Measurements from ENCODE around the gene ANKRD40. TPM values are rescaled to one million over a fixed set of nuclear protein-coding genes. Genes with fewer than 3 reads are reported as not detected.
A peak's percentile ranks its signal among the peaks of the same experiment; 100 is the strongest.

Gene ANKRD40
- total and polyA plus RNA-seq, 9 of the 15 experiments (the other 6 are each of a cell fraction or from before 2014, with no cell fraction given), result 9.0 to 28.9 (median 27.7) TPM

GRCh38 chr17:50666316-50666715 lies 41.4 kb downstream of the ANKRD40 start:
- Histone ChIP-seq H4K20me1 (replicated peaks; ENCODE audit: control insufficient read depth, insufficient read depth, low read length) (no peaks in the 10 kb centered on the region), H3K79me2 (ENCODE audit: control insufficient read depth, insufficient read depth, low read length) (no peaks in the 10 kb centered on the region), H2AFZ (ENCODE audit: low read depth, low read length) (no peak overlapping the region), H3K4me2 (ENCODE audit: insufficient read depth, low read length) (no peak overlapping the region), H3K9ac (ENCODE audit: insufficient read depth in 1 of 2, low read depth in 2 of 2, low read length in 2 of 2) (no peak overlapping the region), H3K9me3 (replicated peaks; ENCODE audit: control insufficient read depth, insufficient read depth, low read depth, low read length) (no peaks in the 10 kb centered on the region), H3K9me1 (ENCODE audit: control insufficient read depth, insufficient read depth, low read length) (peaks cover under 1% of the 10 kb centered on the region), H3K4me1 (replicated peaks in 1 of 2; ENCODE audit: control insufficient read depth in 2 of 2, insufficient read depth in 2 of 2, low read length in 2 of 2) (peaks cover 37 to 38% of the 10 kb centered on the region in 2 experiments), H3K4me3 (no peak overlapping the region), H3K36me3 (ENCODE audit: control insufficient read depth, insufficient read depth, low read length) (no peaks in the 10 kb centered on the region), H3K27me3 (ENCODE audit: control insufficient read depth in 2 of 2, insufficient read depth in 2 of 2, low read length in 2 of 2) (no peaks in the 10 kb centered on the region; a peak in 1 of 5 replicates), H3K27ac (ENCODE audit: extremely low read depth, low read depth, low read length) (no peak overlapping the region)
- POLR2A ChIA-PET, result interaction anchor here (1.1 kb wide), 1 partner anchor 13 kb away, joined by 3 read pairs; no protein-coding TSS in a partner anchor
- CTCF ChIA-PET (ENCODE audit: low intra/inter-chr PET ratio), result no interaction called here
- WGBS (ENCODE audit: insufficient coverage, low coverage, missing lambda C conversion rate), result 77% methylated on average over 8 of the region's 8 CpGs
- no TSS peak for BruUV-seq (replicated peaks)
- no peak for TF ChIP-seq SMARCA5 (IDR thresholded peaks at IDR 0.05)
- no peak for TF ChIP-seq ZKSCAN8 (CRISPR knock-in tag; IDR thresholded peaks at IDR 0.05)
- TF ChIP-seq ETV5 (CRISPR knock-in tag; IDR thresholded peaks at IDR 0.05; ENCODE audit: low read depth), result no peak
- peak; percentile 66 for TF ChIP-seq ZFP36 (IDR thresholded peaks at IDR 0.05; ENCODE audit: low read depth, low read length, partially characterized antibody)
- TF ChIP-seq ZC3H4 (CRISPR knock-in tag; IDR thresholded peaks at IDR 0.05; ENCODE audit: borderline replicate concordance), result no peak
- FAIRE-seq (no peak), ATAC-seq (no peak), DNase-seq (ENCODE audit: extremely low read depth in 1 of 4, low spot score in 3 of 4) (no peak)
- in situ Hi-C loops (cut with MboI) (no loop called here), intact Hi-C loops (cut with micrococcal nuclease) (no loop called here)

DNA sequence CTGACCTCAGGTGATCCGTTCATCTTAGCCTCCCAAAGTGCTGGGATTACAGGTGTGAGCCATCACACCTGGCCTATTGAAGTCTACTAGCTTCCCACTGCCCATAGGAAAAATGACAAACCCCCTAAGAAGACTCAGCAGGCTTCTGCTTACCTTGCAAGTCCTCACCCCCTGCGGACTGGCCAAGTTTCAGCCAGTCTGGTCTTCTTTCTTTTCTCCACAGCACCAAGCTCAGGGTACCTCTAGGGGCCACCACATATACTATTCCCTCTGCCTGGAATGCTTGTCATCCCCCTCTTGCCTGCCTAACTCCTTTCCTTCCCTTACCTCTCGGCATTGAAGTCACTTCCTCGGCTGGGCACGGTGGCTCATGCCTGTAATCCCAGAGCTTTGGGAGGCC lies 41.9 kb downstream of the ANKRD40 start:
- H3K9me3 ChIP-seq (replicated peaks; ENCODE audit: control insufficient read depth, insufficient read depth, low read depth, low read length), result no peaks in the 10 kb centered on the region
- no peaks in the 10 kb centered on the region for H4K20me1 ChIP-seq (replicated peaks; ENCODE audit: control insufficient read depth, insufficient read depth, low read length)
- no peak overlapping the region for H3K27ac ChIP-seq (ENCODE audit: extremely low read depth, low read depth, low read length)
- H3K79me2 ChIP-seq (ENCODE audit: control insufficient read depth, insufficient read depth, low read length), result no peaks in the 10 kb centered on the region
- in situ Hi-C loops (cut with MboI), result no loop called here
- H2AFZ ChIP-seq (ENCODE audit: low read depth, low read length), result no peak overlapping the region
- WGBS (ENCODE audit: insufficient coverage, low coverage, missing lambda C conversion rate), result 85% methylated on average over 5 of the region's 5 CpGs
- no peak overlapping the region for H3K9ac ChIP-seq (ENCODE audit: insufficient read depth in 1 of 2, low read depth in 2 of 2, low read length in 2 of 2)
- intact Hi-C loops (cut with micrococcal nuclease), result no loop called here
- no peak for DNase-seq (ENCODE audit: extremely low read depth in 1 of 4, low spot score in 3 of 4)
- POLR2A ChIA-PET, result interaction anchor here (0.6 kb wide), 1 partner anchor 241 kb away, joined by 3 read pairs; no protein-coding TSS in a partner anchor
- no peak overlapping the region for H3K4me3 ChIP-seq
- no peak overlapping the region for H3K4me2 ChIP-seq (ENCODE audit: insufficient read depth, low read length)
- BruUV-seq (replicated peaks), result no TSS peak
- H3K27me3 ChIP-seq (ENCODE audit: control insufficient read depth in 2 of 2, insufficient read depth in 2 of 2, low read length in 2 of 2), result no peaks in the 10 kb centered on the region; a peak in 1 of 5 replicates
- no peak for ATAC-seq
- peaks cover 6% of the 10 kb centered on the region for H3K9me1 ChIP-seq (ENCODE audit: control insufficient read depth, insufficient read depth, low read length)
- FAIRE-seq, result no peak
- CTCF ChIA-PET (ENCODE audit: low intra/inter-chr PET ratio), result no interaction called here
- no peaks in the 10 kb centered on the region for H3K36me3 ChIP-seq (ENCODE audit: control insufficient read depth, insufficient read depth, low read length)
- H3K4me1 ChIP-seq (replicated peaks in 1 of 2; ENCODE audit: control insufficient read depth in 2 of 2, insufficient read depth in 2 of 2, low read length in 2 of 2), result peaks cover 41 to 43% of the 10 kb centered on the region in 2 experiments
- TF ChIP-seq ZFPM2 (CRISPR knock-in tag; IDR thresholded peaks at IDR 0.05) (no peak), MAFK (IDR thresholded peaks at IDR 0.05; ENCODE audit: low read length) (no peak), ARID2 (IDR thresholded peaks at IDR 0.05) (no peak), RBM17 (IDR thresholded peaks at IDR 0.05; ENCODE audit: borderline replicate concordance, low read depth, low read length) (no peak), ARID3B (CRISPR knock-in tag; IDR thresholded peaks at IDR 0.05; ENCODE audit: borderline replicate concordance) (no peak), ZNF280B (CRISPR knock-in tag; IDR thresholded peaks at IDR 0.05) (no peak), CHAMP1 (IDR thresholded peaks at IDR 0.05) (no peak)
